Rectal smooth muscle tissue (tissue), 1 donor: Measurements from ENCODE around the gene GTPBP8.
A peak's percentile ranks its signal among the peaks of the same experiment; 100 is the strongest.

Experiments
- H3K27ac ChIP-seq: one replicate; pipeline ENCODE4 v1.7.0; 2013; ENCODE audit warnings: low read depth, low read length, inconsistent platforms
- H3K27me3 ChIP-seq: one replicate; pipeline ENCODE4 v1.7.0; 2013; ENCODE audit warnings: low read length; ENCODE audit not compliant: control insufficient read depth, insufficient read depth
- H3K36me3 ChIP-seq: one replicate; pipeline ENCODE4 v1.7.0; 2013; ENCODE audit warnings: low read length; ENCODE audit not compliant: control insufficient read depth, insufficient read depth
- H3K4me1 ChIP-seq: one replicate; pipeline ENCODE4 v1.7.0; 2013; ENCODE audit warnings: low read length; ENCODE audit not compliant: control insufficient read depth, insufficient read depth
- H3K4me3 ChIP-seq: one replicate; pipeline ENCODE4 v1.7.0; 2013; ENCODE audit warnings: low read length
- H3K9ac ChIP-seq: one replicate; pipeline ENCODE4 v1.7.0; 2013; ENCODE audit warnings: low read length

GTPBP8 gene

GRCh38 chr3:112974894-112975293 is 15.9 kb upstream of the GTPBP8 start, which contains the start of gene CD200R1:
Gene CD200R1 (minus strand): TSS chr3:112975103. CDS start chr3:112974857, 246 bp downstream.
- no peaks in the 10 kb centered on the region for H3K4me1 ChIP-seq
- no peaks in the 10 kb centered on the region for H3K27me3 ChIP-seq
- H3K27ac ChIP-seq = no peak within 1 kb of the TSS
- peak within 1 kb of the TSS; percentile 41 for H3K4me3 ChIP-seq
- H3K9ac ChIP-seq = no peak within 1 kb of the TSS
- H3K36me3 ChIP-seq = no peaks in the 10 kb centered on the region

GRCh38 chr3:112976001-112976400 is 14.8 kb upstream of the GTPBP8 start:
- no peaks in the 10 kb centered on the region for H3K4me1 ChIP-seq

GRCh38 chr3:112976953-112977352 is 13.8 kb upstream of the GTPBP8 start:
- H3K9ac ChIP-seq = no peak overlapping the region
- H3K4me3 ChIP-seq = no peak overlapping the region
- no peaks in the 10 kb centered on the region for H3K27me3 ChIP-seq
- no peaks in the 10 kb centered on the region for H3K4me1 ChIP-seq
- no peaks in the 10 kb centered on the region for H3K36me3 ChIP-seq
- H3K27ac ChIP-seq = no peak overlapping the region

More at GRCh38 chr3:112976001-112976400, 14.8 kb upstream of the GTPBP8 start:
- Histone ChIP-seq H3K36me3 (no peaks in the 10 kb centered on the region), H3K27me3 (no peaks in the 10 kb centered on the region), H3K27ac (no peak overlapping the region), H3K9ac (no peak overlapping the region), H3K4me3 (no peak overlapping the region)

- H3K4me1 ChIP-seq = no peaks in the 10 kb centered on the region
- H3K27me3 ChIP-seq = no peaks in the 10 kb centered on the region
- H3K27ac ChIP-seq = no peak overlapping the region
- no peak overlapping the region for H3K9ac ChIP-seq
- no peaks in the 10 kb centered on the region for H3K36me3 ChIP-seq
- H3K4me3 ChIP-seq = no peak overlapping the region
Observed at GRCh38 chr3:112979244-112979832, 11.4 kb upstream of the GTPBP8 start.

GRCh38 chr3:112980080-112980479 is 10.7 kb upstream of the GTPBP8 start:
- no peak overlapping the region for H3K27ac ChIP-seq
- no peaks in the 10 kb centered on the region for H3K27me3 ChIP-seq
- H3K9ac ChIP-seq = no peak overlapping the region
- no peaks in the 10 kb centered on the region for H3K36me3 ChIP-seq
- no peaks in the 10 kb centered on the region for H3K4me1 ChIP-seq
- no peak overlapping the region for H3K4me3 ChIP-seq

GRCh38 chr3:112982710-112983109 is 8.1 kb upstream of the GTPBP8 start:
- Histone ChIP-seq H3K27ac (no peak overlapping the region), H3K4me1 (no peaks in the 10 kb centered on the region), H3K36me3 (no peaks in the 10 kb centered on the region), H3K27me3 (no peaks in the 10 kb centered on the region), H3K9ac (no peak overlapping the region), H3K4me3 (no peak overlapping the region)

GRCh38 chr3:112984485-112984884 is 6.3 kb upstream of the GTPBP8 start:
- H3K4me3 ChIP-seq = no peak overlapping the region
- H3K9ac ChIP-seq = no peak overlapping the region
- H3K27me3 ChIP-seq = no peaks in the 10 kb centered on the region
- no peaks in the 10 kb centered on the region for H3K36me3 ChIP-seq
- H3K27ac ChIP-seq = no peak overlapping the region
- no peaks in the 10 kb centered on the region for H3K4me1 ChIP-seq

- no peaks in the 10 kb centered on the region for H3K36me3 ChIP-seq
- peaks cover 5% of the 10 kb centered on the region for H3K4me1 ChIP-seq
- no peak overlapping the region for H3K9ac ChIP-seq
- H3K27me3 ChIP-seq = no peaks in the 10 kb centered on the region
- H3K27ac ChIP-seq = no peak overlapping the region
- H3K4me3 ChIP-seq = no peak overlapping the region
Observed at GRCh38 chr3:112987710-112988334, 3.0 kb upstream of the GTPBP8 start.

- no peak overlapping the region for H3K27ac ChIP-seq
- no peak overlapping the region for H3K9ac ChIP-seq
- peaks cover 5% of the 10 kb centered on the region for H3K4me1 ChIP-seq
- peaks cover 3% of the 10 kb centered on the region for H3K36me3 ChIP-seq
- no peaks in the 10 kb centered on the region for H3K27me3 ChIP-seq
- no peak overlapping the region for H3K4me3 ChIP-seq
Observed at GRCh38 chr3:112995800-112996199, 5.0 kb downstream of the GTPBP8 start.

- Histone ChIP-seq H3K27ac (no peak overlapping the region), H3K4me1 (peaks cover 3% of the 10 kb centered on the region), H3K9ac (no peak overlapping the region), H3K4me3 (no peak overlapping the region), H3K27me3 (no peaks in the 10 kb centered on the region), H3K36me3 (peaks cover 9% of the 10 kb centered on the region)
Observed at GRCh38 chr3:113000691-113001090, 9.9 kb downstream of the GTPBP8 start.

- Histone ChIP-seq H3K27ac (no peak overlapping the region), H3K9ac (no peak overlapping the region), H3K4me1 (peaks cover 3% of the 10 kb centered on the region), H3K4me3 (no peak overlapping the region), H3K27me3 (no peaks in the 10 kb centered on the region), H3K36me3 (peaks cover 9% of the 10 kb centered on the region)
Observed at GRCh38 chr3:113002037-113002436, 11.3 kb downstream of the GTPBP8 start.

- H3K27me3 ChIP-seq = no peaks in the 10 kb centered on the region
- H3K4me1 ChIP-seq = peaks cover 3% of the 10 kb centered on the region
- peaks cover 13% of the 10 kb centered on the region for H3K36me3 ChIP-seq
- no peak overlapping the region for H3K9ac ChIP-seq
- no peak overlapping the region for H3K27ac ChIP-seq
- no peak overlapping the region for H3K4me3 ChIP-seq
Observed at GRCh38 chr3:113002679-113003078, 11.9 kb downstream of the GTPBP8 start.

- no peak overlapping the region for H3K27ac ChIP-seq
- no peak overlapping the region for H3K4me3 ChIP-seq
- H3K4me1 ChIP-seq = peaks cover 3% of the 10 kb centered on the region
- no peaks in the 10 kb centered on the region for H3K27me3 ChIP-seq
- no peak overlapping the region for H3K9ac ChIP-seq
- H3K36me3 ChIP-seq = peaks cover 17% of the 10 kb centered on the region
Observed at GRCh38 chr3:113005611-113006010, 14.8 kb downstream of the GTPBP8 start.
